GM12891 (cell line): ENCODE measurements around the gene BBIP1.

ENCODE experiments used
- POLR2A ChIP-seq: IDR thresholded peaks from 2 replicates; pipeline ENCODE4 v1.6.1; 2011; ENCODE audit warnings: low read depth, low read length, control low read depth
- POLR2AphosphoS5 ChIP-seq: IDR thresholded peaks from 2 replicates; pipeline ENCODE4 v1.6.1; 2011; ENCODE audit warnings: low read depth, low read length, control low read depth
- SPI1 ChIP-seq: IDR thresholded peaks from 2 replicates; pipeline ENCODE4 v1.6.1; 2011; ENCODE audit warnings: low read depth, low read length, control low read depth
- TAF1 ChIP-seq: IDR thresholded peaks from 2 replicates; pipeline ENCODE4 v1.6.1; 2011; ENCODE audit warnings: low read depth, low read length, control low read depth

- TF ChIP-seq POLR2A (no peak), SPI1 (no peak), TAF1 (no peak), POLR2AphosphoS5 (no peak)
These were observed 2.2 kb downstream of the BBIP1 start for GRCh38 chr10:110916554-110917346.
